Esophagus muscularis mucosa (tissue), 4 donors: Measurements from ENCODE around the gene LRRC41. TPM values are rescaled to one million over a fixed set of nuclear protein-coding genes. Genes with fewer than 3 reads are reported as not detected.

Experiments
- DNase-seq: peaks from one replicate; pipeline ENCODE4 v3.0.0-alpha.2; 2017; ENCODE audit errors: extremely low spot score
- H3K27ac ChIP-seq, 4 donors: fragments of 200-600 bp; sonication (generic); replicated peaks in 1 of 4; 1 replicate in 3 of 4; 2 replicates in 1 of 4; pipeline ENCODE4 v1.5.1; 2016 to 2019; ENCODE audit warnings: mild to moderate bottlenecking in 1 of 4
- H3K27me3 ChIP-seq, 4 donors: fragments of 200-600 bp; sonication (generic); one replicate each; pipeline versions ENCODE4 v1.5.1 to v1.6.0; 2016 to 2019
- H3K36me3 ChIP-seq, 4 donors: fragments of 200-600 bp; sonication (generic); one replicate each; pipeline ENCODE4 v1.5.1; 2016 to 2019
- H3K4me1 ChIP-seq, 4 donors: fragments of 200-600 bp; sonication (generic); one replicate each; pipeline ENCODE4 v1.5.1; 2016 to 2019
- H3K4me3 ChIP-seq, 4 donors: fragments of 200-600 bp; sonication (generic); 1 replicate in 2 of 4; 2 replicates in 2 of 4; pipeline ENCODE4 v1.5.1; 2016 to 2019; ENCODE audit warnings: mild to moderate bottlenecking in 4 of 4, moderate library complexity in 1 of 4
- H3K9me3 ChIP-seq, 4 donors: fragments of 200-600 bp; sonication (generic); 1 replicate in 3 of 4; 2 replicates in 1 of 4; pipeline ENCODE4 v1.5.1; 2016 to 2019
- EP300 ChIP-seq: sonication (generic); formaldehyde crosslinking; IDR thresholded peaks from one replicate; pipeline ENCODE4 v1.6.1; 2017; ENCODE audit warnings: antibody characterized with exemption
- POLR2A ChIP-seq: fragments of 450-650 bp; IDR thresholded peaks from one replicate; pipeline ENCODE4 v1.6.1; 2017; ENCODE audit warnings: antibody characterized with exemption, moderate library complexity, mild to moderate bottlenecking, low read depth
- POLR2AphosphoS5 ChIP-seq, 2 donors: sonication (generic); formaldehyde crosslinking; IDR thresholded peaks; one replicate each; pipeline ENCODE4 v1.6.1; 2017; ENCODE audit warnings: antibody characterized with exemption in 2 of 2
- WGBS: methylation state at CpG from one replicate; pipeline ENCODE4 v1.1.5; 2018; 5-methylcytosine and 5-hydroxymethylcytosine counted together
- intact Hi-C: fragments of 100-400 bp; cut with DNase I; formaldehyde crosslinking; loops from one replicate; pipeline ENCODE4 v1.15.1; 2023
- total RNA-seq, 4 donors: library from RNA; depleted of rRNA; stranded (reverse); fragments of >200 nt; gene quantifications; one replicate each; pipeline versions ENCODE4 v1.1.0 to v1.2.1, GENCODE V29; 2016
- TF ChIP-seq, protein P1 (sequence below), 3 experiments: fragments of 200-600 bp in 2 of 3; fragments of 450-650 bp in 1 of 3; sonication (generic) in 2 of 3; IDR thresholded peaks; one replicate each; pipeline ENCODE4 v1.5.1; 2017 to 2019; ENCODE audit warnings: antibody characterized with exemption in 3 of 3, mild to moderate bottlenecking in 2 of 3, moderate library complexity in 1 of 3

Gene LRRC41
- total RNA-seq, 4 donors from 2014 or later = 59.0 to 81.1 (median 75.8) TPM

- no peaks in the 10 kb centered on the region for H3K9me3 ChIP-seq
- H3K4me1 ChIP-seq = peaks cover 49 to 63% (median 56%) of the 10 kb centered on the region in 4 donors
- WGBS = 16% methylated on average over 6 of the region's 6 CpGs
- H3K27ac ChIP-seq = peak overlapping the region; percentile 97 to 100 (median 98)
- H3K36me3 ChIP-seq = peaks cover 20 to 23% (median 21%) of the 10 kb centered on the region in 4 donors
- no peak for TF ChIP-seq POLR2AphosphoS5 (IDR thresholded peaks at IDR 0.05)
- no peak for TF ChIP-seq EP300
- TF ChIP-seq POLR2A = no peak
- TF ChIP-seq, protein P1, sequence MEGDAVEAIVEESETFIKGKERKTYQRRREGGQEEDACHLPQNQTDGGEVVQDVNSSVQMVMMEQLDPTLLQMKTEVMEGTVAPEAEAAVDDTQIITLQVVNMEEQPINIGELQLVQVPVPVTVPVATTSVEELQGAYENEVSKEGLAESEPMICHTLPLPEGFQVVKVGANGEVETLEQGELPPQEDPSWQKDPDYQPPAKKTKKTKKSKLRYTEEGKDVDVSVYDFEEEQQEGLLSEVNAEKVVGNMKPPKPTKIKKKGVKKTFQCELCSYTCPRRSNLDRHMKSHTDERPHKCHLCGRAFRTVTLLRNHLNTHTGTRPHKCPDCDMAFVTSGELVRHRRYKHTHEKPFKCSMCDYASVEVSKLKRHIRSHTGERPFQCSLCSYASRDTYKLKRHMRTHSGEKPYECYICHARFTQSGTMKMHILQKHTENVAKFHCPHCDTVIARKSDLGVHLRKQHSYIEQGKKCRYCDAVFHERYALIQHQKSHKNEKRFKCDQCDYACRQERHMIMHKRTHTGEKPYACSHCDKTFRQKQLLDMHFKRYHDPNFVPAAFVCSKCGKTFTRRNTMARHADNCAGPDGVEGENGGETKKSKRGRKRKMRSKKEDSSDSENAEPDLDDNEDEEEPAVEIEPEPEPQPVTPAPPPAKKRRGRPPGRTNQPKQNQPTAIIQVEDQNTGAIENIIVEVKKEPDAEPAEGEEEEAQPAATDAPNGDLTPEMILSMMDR (IDR thresholded peaks at IDR 0.05) = no peak
- DNase-seq = no peak
- no peaks in the 10 kb centered on the region for H3K27me3 ChIP-seq
- H3K4me3 ChIP-seq = peak overlapping the region; percentile 75 to 99 (median 83)
- intact Hi-C loops = no loop called here
These were observed 2.6 kb downstream of the LRRC41 start for GRCh38 chr1:46300673-46301405.

- peaks cover 38 to 48% (median 46%) of the 10 kb centered on the region in 4 donors for H3K36me3 ChIP-seq
- H3K9me3 ChIP-seq = no peaks in the 10 kb centered on the region
- no peaks in the 10 kb centered on the region for H3K27me3 ChIP-seq
- H3K4me1 ChIP-seq = peaks cover 33 to 44% (median 38%) of the 10 kb centered on the region in 4 donors
- H3K27ac ChIP-seq = peak overlapping the region; percentile 2 to 98 (median 44)
- H3K4me3 ChIP-seq = no peak overlapping the region
- no peak for DNase-seq
- intact Hi-C loops = no loop called here
- TF ChIP-seq POLR2AphosphoS5 (IDR thresholded peaks at IDR 0.05) (no peak), POLR2A (no peak), EP300 (no peak)
- TF ChIP-seq, protein P1 (IDR thresholded peaks at IDR 0.05) = no peak
These were observed 5.0 kb downstream of the LRRC41 start for GRCh38 chr1:46298387-46298786.

- no peaks in the 10 kb centered on the region for H3K27me3 ChIP-seq
- no peaks in the 10 kb centered on the region for H3K9me3 ChIP-seq
- WGBS = 95% methylated on average over 2 of the region's 2 CpGs
- H3K27ac ChIP-seq = no peak overlapping the region
- peaks cover 18 to 29% (median 21%) of the 10 kb centered on the region in 4 donors for H3K4me1 ChIP-seq
- no peak for DNase-seq
- TF ChIP-seq, protein P1 (IDR thresholded peaks at IDR 0.05) = no peak
- TF ChIP-seq POLR2AphosphoS5 (IDR thresholded peaks at IDR 0.05) (no peak), EP300 (no peak), POLR2A (no peak)
- intact Hi-C loops = no loop called here
- no peak overlapping the region for H3K4me3 ChIP-seq
- H3K36me3 ChIP-seq = peaks cover 38 to 70% (median 63%) of the 10 kb centered on the region in 4 donors
These were observed 8.1 kb downstream of the LRRC41 start for GRCh38 chr1:46295306-46295705.

DNA sequence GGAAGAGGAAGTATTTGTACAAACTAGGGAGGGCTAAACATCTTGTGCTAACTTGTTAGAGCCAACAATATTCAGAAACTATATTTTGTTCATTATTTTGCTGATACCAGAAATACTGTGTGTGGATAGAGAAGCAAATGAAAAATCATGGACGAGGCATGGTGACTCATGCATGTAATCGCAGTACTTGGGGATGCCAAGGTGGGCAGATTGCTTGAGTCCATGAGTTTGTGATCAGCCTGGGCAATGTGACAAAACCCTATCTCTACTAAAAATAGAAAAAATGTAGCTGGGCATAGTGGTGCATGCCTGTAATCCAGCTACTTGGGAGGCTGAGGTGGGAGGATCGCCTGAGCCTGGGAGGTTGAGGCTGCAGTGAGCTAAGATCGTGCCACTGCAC lies 13.4 kb downstream of the LRRC41 start:
- no peak for DNase-seq
- 90% methylated on average over 4 of the region's 4 CpGs for WGBS
- TF ChIP-seq EP300 = no peak
- TF ChIP-seq POLR2AphosphoS5 (IDR thresholded peaks at IDR 0.05) = no peak
- no peak for TF ChIP-seq POLR2A
- TF ChIP-seq, protein P1 (IDR thresholded peaks at IDR 0.05) = no peak
- Histone ChIP-seq H3K36me3 (peaks cover 23 to 91% (median 82%) of the 10 kb centered on the region in 4 donors), H3K27ac (no peak overlapping the region), H3K9me3 (no peaks in the 10 kb centered on the region), H3K4me1 (no peaks in the 10 kb centered on the region), H3K4me3 (no peak overlapping the region), H3K27me3 (no peaks in the 10 kb centered on the region)
- intact Hi-C loops = no loop called here
